ENCODE measurements around the gene LTBP4.
"Not testable (repeated sequence)": the region's sequence is repeated elsewhere in the genome, so short reads cannot be mapped to it uniquely, and the experiment has no call there.

The LTBP4 gene

GRCh38 chr19:40620161-40620485, 19.0 kb downstream of the LTBP4 start:
- H3K4me3 ChIP-seq (ENCODE audit: low read depth, low read length), result no peak overlapping the region
- TF ChIP-seq CTCF (IDR thresholded peaks at IDR 0.05; ENCODE audit: control insufficient read depth, extremely low read depth, insufficient read depth), result no peak
- DNase-seq (ENCODE audit: low read depth), result no peak

GRCh38 chr19:40621283-40621682, 20.1 kb downstream of the LTBP4 start:
- DNase-seq (ENCODE audit: low read depth), result no peak
- H3K4me3 ChIP-seq (ENCODE audit: low read depth, low read length), result no peak overlapping the region
- no peak for TF ChIP-seq CTCF (IDR thresholded peaks at IDR 0.05; ENCODE audit: control insufficient read depth, extremely low read depth, insufficient read depth)

DNA sequence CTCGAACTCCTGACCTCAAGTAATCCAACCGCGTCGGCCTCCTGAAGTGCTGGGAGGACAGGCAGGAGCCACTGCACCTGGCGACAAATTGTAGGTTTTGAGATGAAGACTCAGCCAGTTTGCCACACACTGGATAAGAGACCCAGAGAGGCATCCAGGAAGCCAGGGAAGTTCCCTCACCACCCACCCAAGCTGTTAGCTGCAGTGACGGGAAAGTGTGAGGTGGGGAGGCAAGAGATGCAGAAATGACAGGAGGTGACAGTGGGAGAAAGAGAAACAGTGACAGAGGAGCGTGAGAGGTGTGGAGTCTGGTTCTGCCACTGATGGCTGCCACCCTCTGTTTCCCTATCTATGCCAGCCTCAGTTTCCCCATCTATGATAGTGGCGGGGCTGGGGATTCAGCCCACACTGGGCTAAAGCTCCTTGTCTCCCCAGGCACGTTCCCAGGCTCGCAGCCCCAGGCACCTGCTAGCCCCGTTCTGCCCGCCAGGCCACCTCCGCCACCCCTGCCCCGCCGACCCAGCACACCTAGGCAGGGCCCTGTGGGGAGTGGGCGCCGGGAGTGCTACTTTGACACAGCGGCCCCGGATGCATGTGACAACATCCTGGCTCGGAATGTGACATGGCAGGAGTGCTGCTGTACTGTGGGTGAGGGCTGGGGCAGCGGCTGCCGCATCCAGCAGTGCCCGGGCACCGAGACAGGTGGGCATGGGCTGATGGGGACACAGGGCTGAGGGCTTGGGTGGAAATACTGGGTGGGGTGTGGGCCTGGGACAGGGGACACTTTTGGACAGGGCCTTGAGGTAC, 21.0 kb downstream of the LTBP4 start:
- no peak for DNase-seq (ENCODE audit: low read depth)

DNA sequence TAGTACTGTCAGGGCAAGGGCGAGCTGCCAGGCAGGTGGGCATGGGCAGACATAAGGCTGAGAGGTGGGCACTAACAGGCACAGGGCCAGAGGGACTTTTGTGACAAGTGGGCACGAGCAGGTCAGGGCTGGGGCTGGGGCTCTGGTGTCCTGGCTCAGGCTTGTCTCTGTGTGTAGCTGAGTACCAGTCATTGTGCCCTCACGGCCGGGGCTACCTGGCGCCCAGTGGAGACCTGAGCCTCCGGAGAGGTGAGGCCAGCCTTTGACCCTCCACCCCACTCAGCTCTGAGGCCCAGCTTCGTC, 21.6 kb downstream of the LTBP4 start:
- H3K4me3 ChIP-seq (ENCODE audit: low read depth, low read length), result no peak overlapping the region
- TF ChIP-seq CTCF (IDR thresholded peaks at IDR 0.05; ENCODE audit: control insufficient read depth, extremely low read depth, insufficient read depth), result no peak
- DNase-seq (ENCODE audit: low read depth), result no peak

More for the DNA sequence above, 21.0 kb downstream of the LTBP4 start:
- no peak overlapping the region for H3K4me3 ChIP-seq (ENCODE audit: low read depth, low read length)
- TF ChIP-seq CTCF (IDR thresholded peaks at IDR 0.05; ENCODE audit: control insufficient read depth, extremely low read depth, insufficient read depth), result no peak

DNA sequence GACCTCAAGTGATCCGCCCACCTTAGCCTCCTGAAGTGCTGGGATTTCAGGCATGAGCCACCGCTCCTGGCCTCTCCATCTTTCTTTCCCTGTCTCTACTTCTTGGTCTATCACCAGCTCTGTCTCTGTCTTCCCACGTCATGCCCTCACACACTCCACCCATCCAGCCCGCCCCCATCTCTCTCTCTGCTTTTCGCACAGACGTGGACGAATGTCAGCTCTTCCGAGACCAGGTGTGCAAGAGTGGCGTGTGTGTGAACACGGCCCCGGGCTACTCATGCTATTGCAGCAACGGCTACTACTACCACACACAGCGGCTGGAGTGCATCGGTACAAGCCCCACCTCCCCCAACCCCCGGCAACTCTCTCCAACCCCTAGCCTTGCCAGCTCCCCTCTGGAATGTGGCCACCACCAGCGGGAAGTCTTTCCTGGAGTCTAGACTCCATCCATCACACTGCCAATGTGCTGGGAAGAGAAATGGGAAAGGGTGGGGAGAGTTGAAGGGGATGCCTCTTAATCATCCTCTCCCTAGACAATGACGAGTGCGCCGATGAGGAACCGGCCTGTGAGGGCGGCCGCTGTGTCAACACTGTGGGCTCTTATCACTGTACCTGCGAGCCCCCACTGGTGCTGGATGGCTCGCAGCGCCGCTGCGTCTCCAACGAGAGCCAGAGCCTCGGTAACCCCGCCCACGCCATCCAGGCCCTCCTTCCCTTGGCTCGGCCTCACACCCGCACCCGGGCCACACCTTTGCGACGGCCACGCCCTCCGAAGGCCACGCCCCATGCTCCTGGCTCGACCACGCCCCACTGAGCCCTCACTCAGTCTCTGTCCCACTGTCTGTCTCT, 22.5 kb downstream of the LTBP4 start:
- H3K4me3 ChIP-seq (ENCODE audit: low read depth, low read length), result no peak overlapping the region
- TF ChIP-seq CTCF (IDR thresholded peaks at IDR 0.05; ENCODE audit: control insufficient read depth, extremely low read depth, insufficient read depth), result no peak
- no peak for DNase-seq (ENCODE audit: low read depth)

DNA sequence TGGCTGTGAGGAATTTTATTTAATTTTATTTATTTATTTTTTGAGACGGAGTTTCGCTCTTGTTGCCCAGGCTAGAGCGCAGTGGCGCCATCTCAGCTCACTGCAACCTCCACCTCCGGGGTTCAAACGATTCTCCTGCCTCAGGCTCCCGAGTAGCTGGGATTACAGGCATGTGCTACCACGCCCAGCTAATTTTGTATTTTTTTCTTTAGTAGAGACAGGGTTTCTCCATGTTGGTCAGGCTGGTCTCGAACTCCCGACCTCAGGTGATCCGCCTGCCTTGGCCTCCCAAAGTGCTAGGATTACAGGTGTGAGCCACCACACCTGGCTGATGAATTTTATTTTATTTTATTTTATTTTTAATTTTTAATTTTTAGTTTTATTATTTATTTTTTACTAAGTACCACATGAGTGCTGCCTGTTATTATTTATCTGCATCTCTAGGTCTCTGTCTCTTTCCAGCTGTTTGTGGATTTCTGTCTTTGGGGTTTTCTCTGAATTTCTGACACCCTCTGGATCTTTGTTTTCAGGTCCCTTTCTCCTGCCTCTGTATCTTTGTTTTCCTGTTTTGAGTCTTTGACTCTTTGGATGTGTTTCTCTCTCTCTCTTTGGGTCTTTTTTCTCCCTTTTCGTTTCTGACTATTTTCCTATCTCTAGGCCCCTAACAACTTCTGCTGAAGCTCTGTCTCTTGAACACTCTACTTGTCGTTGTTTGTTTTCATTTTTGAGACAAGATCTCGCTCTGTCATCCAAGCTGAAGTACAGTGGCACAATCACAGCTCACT, 23.4 kb downstream of the LTBP4 start:
- DNase-seq (ENCODE audit: low read depth); H3K4me3 ChIP-seq (ENCODE audit: low read depth, low read length): not testable (repeated sequence)

Data from LNCaP clone FGC (cell line).